ENCODE data around the gene RMC1.
"Not testable (repeated sequence)": the region's sequence is repeated elsewhere in the genome, so short reads cannot be mapped to it uniquely, and the experiment has no call there.

The RMC1 gene

DNA sequence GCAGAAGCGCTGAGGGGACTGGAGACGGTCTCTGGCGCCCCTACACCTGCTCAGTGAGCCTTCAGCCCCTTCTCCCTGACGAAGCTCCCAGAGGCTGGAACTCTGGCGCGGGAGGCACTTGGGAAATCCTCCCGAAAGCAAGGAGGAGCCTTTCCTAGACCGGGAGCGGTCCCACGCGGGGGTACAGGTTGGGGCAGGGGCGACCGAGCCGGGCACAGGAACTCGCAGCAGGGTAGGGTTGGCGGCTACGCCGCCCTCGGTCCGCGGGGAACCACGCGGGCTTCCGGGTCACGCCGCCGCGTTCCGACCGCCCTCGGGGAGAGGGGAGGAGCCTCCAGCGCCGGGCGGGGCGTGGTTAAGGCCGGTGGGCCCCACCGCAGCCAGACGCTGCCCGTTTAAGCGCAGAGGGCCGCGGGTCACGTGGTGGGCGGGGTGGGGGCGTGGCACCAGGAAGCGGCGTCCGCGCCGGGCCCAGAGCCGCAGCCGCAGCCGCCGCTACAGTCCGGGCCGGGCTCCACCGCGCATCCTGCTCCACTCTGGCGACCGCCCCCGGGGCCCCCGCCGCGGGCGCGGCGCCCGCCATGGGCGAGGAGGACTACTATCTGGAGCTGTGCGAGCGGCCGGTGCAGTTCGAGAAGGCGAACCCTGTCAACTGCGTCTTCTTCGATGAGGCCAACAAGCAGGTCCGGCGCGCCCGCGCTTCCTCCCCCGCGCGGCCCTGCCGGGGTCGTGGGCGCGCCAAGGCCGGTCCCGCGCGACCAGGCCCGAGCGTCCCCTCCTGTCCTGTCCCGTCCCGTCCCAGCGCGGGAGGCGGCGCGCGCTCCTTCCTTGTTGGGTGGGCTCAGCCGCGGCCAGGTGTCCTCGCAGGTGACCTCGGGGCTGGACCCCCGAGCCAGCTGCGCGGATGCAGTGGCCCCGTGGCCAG, at the start of gene RMC1:
TSS of gene RMC1 (plus strand) at position 474 of the 925 bp plus-strand sequence. CDS start at position 582, 108 bp downstream.
- peak; percentile 99 for DNase-seq (ENCODE audit: low spot score)

- no peak for DNase-seq (ENCODE audit: low spot score)
These were observed 49.6 kb upstream of the RMC1 start for GRCh38 chr18:23453680-23454058.

GRCh38 chr18:23456835-23457234, 46.5 kb upstream of the RMC1 start:
- DNase-seq (ENCODE audit: low spot score), result no peak

GRCh38 chr18:23458830-23459529, 44.3 kb upstream of the RMC1 start:
- DNase-seq (ENCODE audit: low spot score), result no peak

DNA sequence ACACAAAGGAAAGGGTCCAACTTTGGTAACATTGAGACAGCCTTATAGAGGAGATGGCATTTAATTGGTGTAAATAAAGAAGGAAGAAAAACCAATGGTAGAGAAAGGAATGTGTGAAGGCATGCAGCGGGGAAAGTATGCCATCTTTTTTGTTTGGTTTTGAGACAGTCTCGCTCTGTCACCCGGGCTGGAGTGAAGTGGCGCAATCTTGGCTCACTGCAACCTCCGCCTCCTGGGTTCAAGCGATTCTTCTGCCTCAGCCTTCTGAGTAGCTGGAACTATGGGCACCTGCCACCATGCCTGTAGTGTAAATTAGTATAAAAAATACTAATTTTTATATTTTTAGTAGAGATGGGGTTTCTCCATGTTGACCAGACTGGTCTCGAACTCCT, 43.8 kb upstream of the RMC1 start:
- DNase-seq (ENCODE audit: low spot score), result no peak

DNA sequence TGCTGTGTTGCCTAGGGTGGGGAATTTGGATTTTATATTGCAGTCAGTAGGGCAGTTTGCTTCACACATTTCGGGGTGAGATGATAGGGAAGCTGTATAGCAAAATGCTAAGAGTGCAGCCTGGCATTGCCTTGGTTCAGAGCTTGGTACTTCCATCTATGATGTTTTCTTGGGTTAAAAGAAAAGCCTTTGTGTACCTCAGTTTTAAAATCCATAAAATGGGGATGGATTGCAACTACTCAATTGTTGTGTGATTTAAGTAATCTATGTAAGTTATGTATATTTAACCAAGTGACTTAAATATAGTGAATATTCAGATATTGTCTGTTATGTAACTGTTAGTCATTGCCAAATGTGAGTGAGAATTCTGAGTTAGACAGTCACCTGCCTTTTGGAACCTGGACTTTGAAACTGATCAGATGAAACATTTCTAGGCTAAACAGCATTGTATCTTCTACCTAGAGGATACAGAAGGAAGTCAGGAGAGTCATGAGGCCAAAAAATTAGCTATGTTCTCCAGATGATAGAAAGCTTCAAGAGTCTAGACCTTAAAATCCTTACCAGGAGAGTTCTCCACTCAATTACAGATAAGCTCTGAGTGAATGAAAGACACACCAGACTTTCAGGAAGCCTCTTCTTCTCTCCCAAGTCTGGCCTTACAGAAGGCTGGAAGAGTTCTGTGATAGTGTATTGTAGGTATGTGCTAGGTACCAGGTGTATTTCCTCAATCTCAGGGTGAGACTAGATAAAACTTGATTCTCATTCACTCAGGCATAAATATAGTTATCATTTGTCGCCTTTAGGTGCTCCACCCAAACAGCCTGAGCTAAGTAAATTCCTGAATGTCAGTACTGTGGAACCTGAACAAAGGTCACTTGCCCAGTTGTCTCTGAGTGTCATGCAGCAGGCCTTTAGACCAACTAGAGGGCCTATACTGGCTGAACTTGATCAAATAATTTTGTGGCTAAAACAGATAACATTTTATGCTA, 42.7 kb upstream of the RMC1 start:
- DNase-seq (ENCODE audit: low spot score), result no peak

GRCh38 chr18:23462876-23463275, 40.4 kb upstream of the RMC1 start:
- DNase-seq (ENCODE audit: low spot score), result no peak

DNA sequence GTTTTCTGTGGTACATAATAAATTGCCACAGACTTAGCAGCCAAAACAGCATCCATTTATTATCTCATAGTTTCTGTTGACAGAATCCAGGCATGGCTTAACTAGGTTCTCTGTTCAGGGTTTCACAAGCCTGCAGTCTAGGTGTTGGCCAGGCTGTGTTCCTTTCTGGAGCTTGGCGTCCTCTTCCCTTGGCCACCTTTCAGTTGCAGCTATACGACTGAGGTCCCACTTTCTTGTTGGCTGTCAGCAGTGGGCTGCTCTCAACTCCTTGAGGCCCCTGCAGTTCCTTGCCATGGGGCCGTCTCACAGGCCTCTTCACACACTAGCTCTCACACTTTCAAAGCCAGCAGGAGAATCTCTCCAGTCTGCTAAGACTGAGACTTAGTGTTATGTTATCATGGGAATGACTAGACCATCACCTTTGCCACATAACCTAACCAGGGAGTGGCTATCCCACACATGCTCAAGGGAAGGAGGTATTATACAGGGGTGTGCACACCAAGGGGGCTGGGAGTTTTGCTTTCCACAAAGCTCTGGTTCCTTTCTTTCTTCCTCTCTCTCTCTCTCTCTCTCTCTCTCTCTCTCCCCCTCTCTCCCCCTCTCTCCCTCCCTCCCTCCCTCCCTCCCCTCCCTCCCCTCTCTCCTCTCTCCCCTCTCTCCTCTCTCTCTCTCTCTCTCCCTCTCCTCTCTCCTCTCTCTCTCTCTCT, 34.4 kb upstream of the RMC1 start:
- DNase-seq (ENCODE audit: low spot score), result no peak

GRCh38 chr18:23470620-23471387, 32.5 kb upstream of the RMC1 start:
- no peak for DNase-seq (ENCODE audit: low spot score)

- DNase-seq (ENCODE audit: low spot score), result no peak
These were observed 31.8 kb upstream of the RMC1 start for GRCh38 chr18:23471486-23471885.

- no peak for DNase-seq (ENCODE audit: low spot score)
These were observed 23.3 kb upstream of the RMC1 start for GRCh38 chr18:23479829-23480505.

DNA sequence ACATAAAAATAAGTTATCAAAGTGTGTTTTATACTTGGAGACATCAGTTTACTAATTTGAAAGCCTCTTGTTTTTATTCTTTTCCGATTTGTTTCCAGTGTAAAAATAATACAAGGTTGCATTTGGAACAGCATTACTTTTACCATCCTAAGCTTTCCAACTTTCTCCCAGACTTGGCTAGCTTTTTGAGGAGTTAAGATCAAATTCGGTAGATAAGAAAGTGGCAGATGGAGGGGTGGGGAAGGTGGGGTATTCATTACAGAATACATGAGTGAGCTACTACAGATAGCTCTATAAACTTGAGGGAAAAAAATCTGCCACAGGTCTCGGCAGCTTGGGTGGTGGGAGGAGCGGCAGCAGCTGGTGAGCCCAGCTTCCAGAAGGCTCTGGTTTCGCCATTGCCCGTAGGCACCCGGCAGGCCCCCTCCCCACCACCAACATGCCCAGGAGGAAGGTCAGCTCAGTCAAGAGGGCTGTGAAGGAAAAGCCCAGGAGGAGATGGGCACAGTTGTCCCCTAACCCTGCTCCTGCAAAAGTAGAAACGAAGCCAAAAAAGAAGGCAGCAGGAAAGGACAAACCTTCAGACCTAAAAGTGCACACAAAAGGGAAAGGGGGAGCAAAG, 18.6 kb upstream of the RMC1 start:
- DNase-seq (ENCODE audit: low spot score), result no peak

DNA sequence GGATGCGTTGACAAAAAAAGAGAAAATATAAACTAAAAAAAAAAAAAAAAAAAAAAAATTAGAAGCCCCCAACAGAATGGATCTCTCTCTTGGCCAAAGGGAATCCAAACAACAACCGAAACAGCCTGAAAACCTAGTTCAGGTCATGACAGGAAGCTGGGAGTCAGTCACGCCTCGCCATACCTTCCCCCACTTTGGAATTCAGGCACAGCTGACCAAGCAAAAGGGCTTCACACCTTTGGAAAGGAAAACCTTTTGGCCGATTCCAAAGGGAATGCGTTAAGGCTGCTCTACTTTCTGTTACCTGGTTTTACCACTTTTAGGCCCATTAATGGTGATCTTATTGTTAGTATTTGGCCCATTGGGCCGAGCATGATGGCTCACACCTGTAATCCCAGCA, 17.9 kb upstream of the RMC1 start:
- DNase-seq (ENCODE audit: low spot score), result no peak

GRCh38 chr18:23487738-23488570, 15.4 kb upstream of the RMC1 start:
- no peak for DNase-seq (ENCODE audit: low spot score)

DNA sequence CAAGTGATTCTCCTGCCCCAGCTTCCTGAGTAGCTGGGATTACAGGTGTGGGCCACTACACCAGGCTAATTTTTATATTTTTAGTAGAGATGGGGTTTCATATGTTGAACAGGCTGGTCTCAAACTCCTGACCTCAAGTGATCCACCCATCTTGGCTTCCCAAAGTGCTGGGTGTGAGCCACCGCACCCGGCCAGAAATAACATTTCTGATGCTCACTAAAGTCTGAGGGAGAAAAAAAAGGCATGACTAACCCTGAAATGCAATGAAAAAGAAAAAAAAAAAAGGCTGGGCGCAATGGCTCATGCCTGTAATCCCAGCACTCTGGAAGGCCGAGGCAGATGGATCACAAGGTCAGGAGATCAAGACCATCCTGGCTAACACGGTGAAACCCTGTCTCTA, 13.7 kb upstream of the RMC1 start:
- not testable (repeated sequence) for DNase-seq (ENCODE audit: low spot score)

DNA sequence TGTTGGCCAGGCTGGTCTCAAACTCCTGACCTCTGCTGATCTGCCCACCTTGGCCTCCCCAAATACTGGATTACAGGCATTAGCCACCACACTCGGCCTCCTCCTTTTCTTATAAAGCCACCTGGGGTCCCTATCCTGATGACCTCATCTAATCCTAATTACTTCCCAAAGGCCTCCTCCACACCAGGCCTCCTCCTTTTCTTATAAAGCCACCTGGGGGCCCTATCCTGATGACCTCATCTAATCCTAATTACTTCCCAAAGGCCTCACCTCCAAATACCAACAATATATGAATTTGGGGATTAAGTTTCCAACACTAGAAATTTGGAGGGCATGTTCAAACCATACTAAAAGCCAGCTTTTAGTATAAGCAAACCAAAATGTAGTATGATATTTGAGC, 9.7 kb upstream of the RMC1 start:
- no peak for DNase-seq (ENCODE audit: low spot score)

- DNase-seq (ENCODE audit: low spot score), result no peak
These were observed 8.3 kb upstream of the RMC1 start for GRCh38 chr18:23494992-23495391.

DNA sequence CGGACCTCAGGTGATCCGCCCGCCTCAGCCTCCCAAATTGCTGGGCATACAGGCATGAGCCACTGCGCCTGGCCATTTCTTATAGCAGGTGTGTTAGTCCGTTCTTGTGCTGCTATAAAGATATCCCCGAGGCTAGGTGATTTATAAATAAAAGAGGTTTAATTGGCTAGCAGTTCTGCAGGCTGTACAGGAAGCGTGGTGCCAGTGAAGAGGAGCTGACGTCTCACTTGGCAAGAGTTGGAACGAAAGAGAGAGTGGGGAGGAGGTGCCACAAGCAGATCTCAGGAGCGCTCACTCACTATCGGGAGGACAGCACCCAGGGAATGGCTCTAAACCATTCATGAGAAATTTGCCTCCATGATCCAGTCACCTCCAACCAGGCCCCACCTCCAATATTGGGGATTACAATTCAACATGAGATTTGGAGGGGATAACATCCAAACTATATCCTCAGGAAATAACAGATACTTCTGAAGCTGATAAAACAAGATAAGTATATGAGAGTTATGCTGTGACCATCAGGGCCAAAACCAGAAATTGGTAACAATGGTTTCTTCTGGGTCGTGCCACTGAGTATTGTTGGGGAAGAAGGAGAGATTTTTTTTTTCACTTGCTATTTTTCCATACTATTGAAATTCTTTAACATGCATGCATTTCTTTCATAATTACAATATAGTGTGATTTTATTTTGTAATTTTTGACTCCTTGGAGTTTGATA, 7.4 kb upstream of the RMC1 start:
- DNase-seq (ENCODE audit: low spot score), result no peak

All from left forelimb (tissue), 1 donor.